ENCODE results near the gene DISP2.

GRCh38 chr15:40412095-40412759 lies 54.2 kb downstream of the DISP2 start:
- TF ChIP-seq CTCF (conservative IDR thresholded peaks at IDR 0.05; ENCODE audit: low read length) (no peak), EZH2phosphoT487 (IDR thresholded peaks at IDR 0.05; ENCODE audit: borderline replicate concordance) (no peak)
